Endothelial cell of umbilical vein (primary cell): Measurements from ENCODE around the gene SIPA1L2. TPM values are rescaled to one million over a fixed set of nuclear protein-coding genes. Genes with fewer than 3 reads are reported as not detected.

Experiments
- BruUV-seq: library from RNA; stranded (reverse); fragments of 400-500 nt; replicated peaks from 2 replicates; lab custom pipeline; 2021; lab: Mats Ljungman, UMichigan
- CTCF ChIA-PET: fragments of 300-600, 350-600 bp; sonication (Branson Sonifier 250); formaldehyde crosslinking; loops from one replicate; lab custom pipeline; 2021; ENCODE audit warnings: antibody characterized with exemption, inconsistent platforms; lab: Charles Lee
- POLR2A ChIA-PET: fragments of 300-600, 350-600 bp; sonication (Branson Sonifier 250); formaldehyde crosslinking; loops from one replicate; lab custom pipeline; 2021; ENCODE audit warnings: antibody characterized with exemption, inconsistent platforms; lab: Charles Lee
- DNase-seq: peaks from one replicate; pipeline ENCODE4 v3.0.0-alpha.2; 2011; ENCODE audit warnings: low read depth, low spot score
- FAIRE-seq: peaks from 2 replicates; lab custom pipeline; 2011; peaks lifted over from hg19 to GRCh38; lab: Jason Lieb, UNC
- H2AFZ ChIP-seq: 2 replicates; pipeline ENCODE4 v1.6.0; 2012; ENCODE audit warnings: low read depth, low read length, control low read depth, inconsistent platforms
- H3K27ac ChIP-seq: 2 replicates; pipeline ENCODE4 v1.5.1; 2011; ENCODE audit warnings: low read depth, mild to moderate bottlenecking, control low read depth, low read length, moderate library complexity; ENCODE audit not compliant: insufficient read depth
- H3K27me3 ChIP-seq, 2 experiments: 2 replicates each; pipeline versions ENCODE4 v1.6.0 to v1.6.1; 2011; ENCODE audit warnings: low read length in 2 of 2, mixed read lengths in 1 of 2; ENCODE audit not compliant: control insufficient read depth in 2 of 2, insufficient read depth in 2 of 2
- H3K36me3 ChIP-seq, 2 experiments: 2 replicates in 1 of 2; 3 replicates in 1 of 2; pipeline ENCODE4 v1.5.1; 2011; ENCODE audit warnings: low read length in 2 of 2, mild to moderate bottlenecking in 1 of 2, moderate library complexity in 1 of 2; ENCODE audit not compliant: control insufficient read depth in 2 of 2, insufficient read depth in 2 of 2; ENCODE audit errors: extremely low read depth in 1 of 2
- H3K4me1 ChIP-seq: 3 replicates; pipeline ENCODE4 v1.5.1; 2011; ENCODE audit warnings: mild to moderate bottlenecking, low read length; ENCODE audit not compliant: control insufficient read depth, insufficient read depth; ENCODE audit errors: extremely low read depth
- H3K4me2 ChIP-seq: 2 replicates; pipeline ENCODE4 v1.6.1; 2011; ENCODE audit warnings: low read length, control low read depth, mixed read lengths; ENCODE audit not compliant: insufficient read depth
- H3K4me3 ChIP-seq, 3 experiments: fragments of 200-600 bp in 1 of 3; sonication (generic), shearing (Covaris generic) in 1 of 3; replicated peaks in 1 of 3; 2 replicates each; pipeline ENCODE4 v1.5.1; 2011 to 2016; ENCODE audit warnings: control low read depth in 3 of 3, low read length in 3 of 3, mild to moderate bottlenecking in 2 of 3, inconsistent platforms in 1 of 3, low read depth in 1 of 3, moderate library complexity in 1 of 3; ENCODE audit not compliant: insufficient read depth in 1 of 3
- H3K79me2 ChIP-seq: 2 replicates; pipeline ENCODE4 v1.6.0; 2012; ENCODE audit warnings: low read length, inconsistent platforms; ENCODE audit not compliant: control insufficient read depth, insufficient read depth
- H3K9ac ChIP-seq: replicated peaks from 2 replicates; pipeline ENCODE3; 2011; ENCODE audit warnings: low read length, control low read depth; ENCODE audit not compliant: insufficient read depth; ENCODE audit errors: extremely low read depth
- H3K9me1 ChIP-seq: replicated peaks from 3 replicates; pipeline ENCODE4 v1.6.0; 2011; ENCODE audit warnings: mild to moderate bottlenecking, low read length; ENCODE audit not compliant: control insufficient read depth, insufficient read depth; ENCODE audit errors: extremely low read depth
- H3K9me3 ChIP-seq: replicated peaks from 2 replicates; pipeline ENCODE4 v1.5.1; 2012; ENCODE audit warnings: low read length, inconsistent platforms; ENCODE audit not compliant: control insufficient read depth, insufficient read depth
- H4K20me1 ChIP-seq: replicated peaks from 2 replicates; pipeline ENCODE3; 2011; ENCODE audit warnings: mild to moderate bottlenecking, low read length; ENCODE audit not compliant: control insufficient read depth, insufficient read depth; ENCODE audit errors: extremely low read depth
- EZH2 ChIP-seq: IDR thresholded peaks from 2 replicates; pipeline ENCODE4 v1.6.1; 2012; ENCODE audit warnings: borderline replicate concordance, low read depth, mild to moderate bottlenecking, moderate library complexity, low read length, inconsistent platforms; ENCODE audit not compliant: severe bottlenecking
- FOS ChIP-seq: IDR thresholded peaks from 2 replicates; pipeline ENCODE4 v1.6.1; 2011; ENCODE audit warnings: mild to moderate bottlenecking, low read length, moderate library complexity, borderline replicate concordance; ENCODE audit not compliant: insufficient read depth
- GATA2 ChIP-seq: IDR thresholded peaks from 2 replicates; pipeline ENCODE4 v1.7.0; 2011; ENCODE audit warnings: low read depth, mild to moderate bottlenecking, moderate library complexity, mixed read lengths, low read length; ENCODE audit not compliant: insufficient read length, insufficient read depth
- JUN ChIP-seq: IDR thresholded peaks from 2 replicates; pipeline ENCODE4 v1.6.1; 2011; ENCODE audit warnings: borderline replicate concordance, low read depth; ENCODE audit not compliant: insufficient read length, insufficient read depth
- MYC ChIP-seq: IDR thresholded peaks from one replicate; pipeline ENCODE4 v1.6.1; 2011; ENCODE audit warnings: mild to moderate bottlenecking, low read depth, low read length
- POLR2A ChIP-seq: IDR thresholded peaks from 2 replicates; pipeline ENCODE4 v1.6.1; 2012; ENCODE audit warnings: low read depth, mild to moderate bottlenecking, control low read depth, low read length
- POLR2AphosphoS5 ChIP-seq: IDR thresholded peaks from 2 replicates; pipeline ENCODE4 v1.6.1; 2012; ENCODE audit warnings: low read depth, mild to moderate bottlenecking, control low read depth, low read length, moderate library complexity; ENCODE audit not compliant: insufficient read depth
- dilution Hi-C: fragments of 300-500 bp; cut with MboI; formaldehyde crosslinking; loops from one replicate; pipeline ENCODE4 v1.15.0; 2019; ENCODE audit warnings: low sequenced_read_pairs; ENCODE audit not compliant: extremely low pct_ligation_motif_present
- intact Hi-C: fragments of 100-400 bp; cut with micrococcal nuclease; formaldehyde crosslinking; loops from one replicate; pipeline ENCODE4 v1.10.0; 2022
- polyA plus RNA-seq, 4 experiments: library from polyadenylated mRNA; depleted of rRNA in 3 of 4; stranded (reverse) in 3 of 4; unstranded in 1 of 4; fragments of >200 nt; gene quantifications; 2 replicates each; pipeline versions ENCODE4 v1.2.1 to v1.2.3, GENCODE V29; 2011 to 2012; ENCODE audit warnings: missing spikeins in 1 of 4
- total RNA-seq: library from RNA; stranded (reverse); gene quantifications from 2 replicates; pipeline ENCODE4 v1.2.3, GENCODE V29; 2021
- TF ChIP-seq, protein P1 (sequence below), 2 donors: IDR thresholded peaks; 1 replicate in 1 of 2; 2 replicates in 1 of 2; pipeline ENCODE4 v1.5.1; 2011; ENCODE audit warnings: low read length in 2 of 2, mild to moderate bottlenecking in 2 of 2, moderate library complexity in 2 of 2, control low read depth in 1 of 2, inconsistent platforms in 1 of 2, low read depth in 1 of 2; ENCODE audit not compliant: insufficient read depth in 1 of 2; ENCODE audit errors: extremely low read depth in 1 of 2
- TF ChIP-seq, protein P2 (sequence below): IDR thresholded peaks from 2 replicates; pipeline ENCODE4 v1.6.1; 2011; ENCODE audit not compliant: insufficient read depth, insufficient read length

Gene SIPA1L2
- total and polyA plus RNA-seq, 2 donors (not counting 3 experiments of a cell fraction or from before 2014, with no cell fraction given): 3.6 to 12.8 TPM

DNA sequence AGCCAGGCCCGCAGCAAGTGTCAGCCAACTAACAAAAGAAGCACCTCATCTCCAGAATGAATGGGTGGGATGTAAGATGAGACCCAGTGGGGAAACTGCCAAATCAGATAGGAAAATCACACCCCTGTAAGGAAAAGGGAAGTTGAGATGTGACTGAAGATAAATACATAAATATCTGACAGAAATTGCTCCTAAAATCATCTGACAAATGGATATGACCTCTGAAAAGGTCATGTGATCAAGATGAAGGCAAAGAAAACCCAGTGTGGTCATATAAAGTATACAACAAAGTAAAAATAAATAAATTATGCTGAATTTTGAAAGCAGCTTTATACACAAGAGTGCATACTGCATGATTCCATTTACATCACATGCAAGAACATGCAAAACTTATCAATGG is 12.7 kb downstream of the SIPA1L2 start:
- TF ChIP-seq POLR2A (no peak), GATA2 (no peak), MYC (no peak), FOS (no peak), JUN (no peak), EZH2 (no peak), POLR2AphosphoS5 (no peak)
- TF ChIP-seq, protein P1, sequence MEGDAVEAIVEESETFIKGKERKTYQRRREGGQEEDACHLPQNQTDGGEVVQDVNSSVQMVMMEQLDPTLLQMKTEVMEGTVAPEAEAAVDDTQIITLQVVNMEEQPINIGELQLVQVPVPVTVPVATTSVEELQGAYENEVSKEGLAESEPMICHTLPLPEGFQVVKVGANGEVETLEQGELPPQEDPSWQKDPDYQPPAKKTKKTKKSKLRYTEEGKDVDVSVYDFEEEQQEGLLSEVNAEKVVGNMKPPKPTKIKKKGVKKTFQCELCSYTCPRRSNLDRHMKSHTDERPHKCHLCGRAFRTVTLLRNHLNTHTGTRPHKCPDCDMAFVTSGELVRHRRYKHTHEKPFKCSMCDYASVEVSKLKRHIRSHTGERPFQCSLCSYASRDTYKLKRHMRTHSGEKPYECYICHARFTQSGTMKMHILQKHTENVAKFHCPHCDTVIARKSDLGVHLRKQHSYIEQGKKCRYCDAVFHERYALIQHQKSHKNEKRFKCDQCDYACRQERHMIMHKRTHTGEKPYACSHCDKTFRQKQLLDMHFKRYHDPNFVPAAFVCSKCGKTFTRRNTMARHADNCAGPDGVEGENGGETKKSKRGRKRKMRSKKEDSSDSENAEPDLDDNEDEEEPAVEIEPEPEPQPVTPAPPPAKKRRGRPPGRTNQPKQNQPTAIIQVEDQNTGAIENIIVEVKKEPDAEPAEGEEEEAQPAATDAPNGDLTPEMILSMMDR (IDR thresholded peaks at IDR 0.05; ENCODE audit: extremely low read depth in 1 of 2, insufficient read depth in 1 of 2, low read depth in 1 of 2, low read length in 2 of 2): no peak
- TF ChIP-seq, protein P2, sequence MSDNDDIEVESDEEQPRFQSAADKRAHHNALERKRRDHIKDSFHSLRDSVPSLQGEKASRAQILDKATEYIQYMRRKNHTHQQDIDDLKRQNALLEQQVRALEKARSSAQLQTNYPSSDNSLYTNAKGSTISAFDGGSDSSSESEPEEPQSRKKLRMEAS: no peak
- H3K4me3 ChIP-seq: no peak overlapping the region
- no peak overlapping the region for H3K9ac ChIP-seq
- no peaks in the 10 kb centered on the region for H3K9me1 ChIP-seq
- POLR2A ChIA-PET: no interaction called here
- dilution Hi-C loops: no loop called here
- peaks cover 5% of the 10 kb centered on the region for H3K4me1 ChIP-seq
- DNase-seq (no peak), FAIRE-seq (no peak)
- CTCF ChIA-PET: no interaction called here
- intact Hi-C loops: no loop called here
- H3K9me3 ChIP-seq: no peaks in the 10 kb centered on the region
- no peaks in the 10 kb centered on the region for H4K20me1 ChIP-seq
- H3K27ac ChIP-seq: no peak overlapping the region
- H3K4me2 ChIP-seq: no peak overlapping the region
- no peak overlapping the region for H2AFZ ChIP-seq
- no peaks in the 10 kb centered on the region for H3K27me3 ChIP-seq
- H3K79me2 ChIP-seq: peaks cover 7% of the 10 kb centered on the region
- no TSS peak for BruUV-seq
- no peaks in the 10 kb centered on the region for H3K36me3 ChIP-seq
